ENCODE measurements around the gene GTF3C5. TPM values are rescaled to one million over a fixed set of nuclear protein-coding genes. Genes with fewer than 3 reads are reported as not detected.
"Not testable (repeated sequence)": the region's sequence is repeated elsewhere in the genome, so short reads cannot be mapped to it uniquely, and the experiment has no call there.

GTF3C5 gene
- polyA plus RNA-seq, 1 experiment: 47.7 TPM

DNA sequence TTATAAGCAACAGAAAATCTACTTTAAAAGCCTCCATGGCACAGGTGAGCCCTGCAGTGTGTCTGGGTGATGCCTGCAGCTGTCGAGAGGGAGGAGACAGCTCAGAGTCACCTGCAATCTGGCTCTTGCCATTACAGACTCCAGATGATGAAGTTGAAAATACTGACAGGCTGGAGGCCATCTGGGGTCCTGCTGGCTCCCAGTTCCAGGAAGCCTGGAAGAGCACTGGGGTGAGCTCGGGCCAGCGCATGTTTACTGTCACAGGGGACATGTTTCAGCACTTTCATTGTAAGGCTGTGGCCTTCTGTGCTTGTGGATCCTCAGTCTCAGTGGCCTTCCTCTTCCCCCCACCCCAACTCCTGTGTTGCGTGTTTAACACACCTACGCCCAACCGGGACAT, 59.4 kb downstream of the GTF3C5 start:
- POLR2A ChIA-PET: no interaction called here

DNA sequence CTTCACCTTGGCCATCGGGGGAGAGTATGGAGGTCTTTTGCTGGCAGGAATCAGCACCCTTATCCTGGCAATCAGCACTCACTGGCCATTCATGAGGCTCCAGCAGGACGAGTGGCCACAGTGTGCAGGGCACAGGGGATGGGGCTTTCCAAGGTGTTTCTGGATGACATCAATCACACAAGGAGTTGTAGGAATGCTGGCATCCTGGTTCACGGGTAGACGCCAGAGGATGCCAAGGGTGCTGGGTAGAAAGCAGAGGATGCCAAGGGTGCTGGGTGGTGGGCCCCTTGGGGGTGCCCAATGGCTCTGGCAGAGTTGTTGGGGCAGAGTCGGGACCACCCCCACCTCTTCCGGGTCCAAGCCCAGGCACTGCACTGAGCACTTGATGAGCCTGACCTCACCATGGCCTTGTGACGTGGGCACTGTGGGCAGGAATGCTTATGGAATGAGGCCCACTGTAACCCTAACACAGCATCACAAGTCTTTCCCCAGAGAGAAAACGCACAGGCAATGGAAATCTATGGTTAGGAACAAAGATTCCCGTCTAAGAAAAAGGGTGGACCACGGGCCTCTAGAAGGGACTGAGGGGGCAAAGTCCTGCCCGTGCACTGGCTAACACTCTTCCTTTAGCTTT, 60.1 kb downstream of the GTF3C5 start:
- DNase-seq (ENCODE audit: low read depth): no peak
- CTCF ChIA-PET: interaction anchor here (1.0 to 2.5 kb wide), 3 partner anchors 12 to 57 kb away, joined by 3 to 7 read pairs (median 7); no protein-coding TSS in a partner anchor
- Histone ChIP-seq H3K27me3 (ENCODE audit: control insufficient read depth, insufficient read depth, low read length) (no peaks in the 10 kb centered on the region), H3K36me3 (ENCODE audit: control insufficient read depth, insufficient read depth, low read length) (no peaks in the 10 kb centered on the region), H3K4me3 (ENCODE audit: low read depth, low read length) (no peak overlapping the region)
- POLR2A ChIA-PET: no interaction called here
- TF ChIP-seq, protein P1, sequence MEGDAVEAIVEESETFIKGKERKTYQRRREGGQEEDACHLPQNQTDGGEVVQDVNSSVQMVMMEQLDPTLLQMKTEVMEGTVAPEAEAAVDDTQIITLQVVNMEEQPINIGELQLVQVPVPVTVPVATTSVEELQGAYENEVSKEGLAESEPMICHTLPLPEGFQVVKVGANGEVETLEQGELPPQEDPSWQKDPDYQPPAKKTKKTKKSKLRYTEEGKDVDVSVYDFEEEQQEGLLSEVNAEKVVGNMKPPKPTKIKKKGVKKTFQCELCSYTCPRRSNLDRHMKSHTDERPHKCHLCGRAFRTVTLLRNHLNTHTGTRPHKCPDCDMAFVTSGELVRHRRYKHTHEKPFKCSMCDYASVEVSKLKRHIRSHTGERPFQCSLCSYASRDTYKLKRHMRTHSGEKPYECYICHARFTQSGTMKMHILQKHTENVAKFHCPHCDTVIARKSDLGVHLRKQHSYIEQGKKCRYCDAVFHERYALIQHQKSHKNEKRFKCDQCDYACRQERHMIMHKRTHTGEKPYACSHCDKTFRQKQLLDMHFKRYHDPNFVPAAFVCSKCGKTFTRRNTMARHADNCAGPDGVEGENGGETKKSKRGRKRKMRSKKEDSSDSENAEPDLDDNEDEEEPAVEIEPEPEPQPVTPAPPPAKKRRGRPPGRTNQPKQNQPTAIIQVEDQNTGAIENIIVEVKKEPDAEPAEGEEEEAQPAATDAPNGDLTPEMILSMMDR (IDR thresholded peaks at IDR 0.05; ENCODE audit: insufficient read depth, low read depth, low read length): no peak

More for the DNA sequence above, 59.4 kb downstream of the GTF3C5 start:
- no peaks in the 10 kb centered on the region for H3K36me3 ChIP-seq (ENCODE audit: control insufficient read depth, insufficient read depth, low read length)
- no peaks in the 10 kb centered on the region for H3K27me3 ChIP-seq (ENCODE audit: control insufficient read depth, insufficient read depth, low read length)
- TF ChIP-seq, protein P1 (IDR thresholded peaks at IDR 0.05; ENCODE audit: insufficient read depth, low read depth, low read length): no peak
- CTCF ChIA-PET: interaction anchor here (1.0 to 2.5 kb wide), 2 partner anchors 12 to 57 kb away, joined by 3 to 7 read pairs; no protein-coding TSS in a partner anchor
- no peak overlapping the region for H3K4me3 ChIP-seq (ENCODE audit: low read depth, low read length)
- DNase-seq (ENCODE audit: low read depth): no peak

DNA sequence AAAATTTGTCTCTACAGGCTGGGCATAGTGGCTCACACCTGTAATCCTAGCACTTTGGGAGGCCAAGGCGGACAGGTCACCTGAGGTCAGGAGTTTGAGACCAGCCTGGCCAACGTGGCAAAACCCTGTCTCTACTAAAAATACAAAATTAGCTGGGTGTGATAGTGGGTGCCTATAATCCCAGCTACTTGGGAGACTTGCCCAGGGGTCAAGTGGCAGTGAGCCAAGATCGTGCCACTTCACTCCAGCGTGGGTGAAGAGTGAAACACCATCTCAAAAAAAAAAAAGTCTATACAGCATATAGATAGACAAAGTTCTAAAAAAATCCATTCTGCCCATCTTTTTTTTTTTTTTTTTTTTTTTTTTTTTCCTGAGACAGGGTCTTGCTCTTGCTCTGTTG, 63.6 kb downstream of the GTF3C5 start:
- POLR2A ChIA-PET; DNase-seq (ENCODE audit: low read depth); H3K27me3 ChIP-seq (ENCODE audit: control insufficient read depth, insufficient read depth, low read length); H3K4me3 ChIP-seq (ENCODE audit: low read depth, low read length): not testable (repeated sequence)
- CTCF ChIA-PET: interaction anchor here (0.7 to 3.1 kb wide), 6 partner anchors 15 to 54 kb away, joined by 3 to 17 read pairs (median 4); no protein-coding TSS in a partner anchor
- peaks cover 11% of the 10 kb centered on the region for H3K36me3 ChIP-seq (ENCODE audit: control insufficient read depth, insufficient read depth, low read length)

DNA sequence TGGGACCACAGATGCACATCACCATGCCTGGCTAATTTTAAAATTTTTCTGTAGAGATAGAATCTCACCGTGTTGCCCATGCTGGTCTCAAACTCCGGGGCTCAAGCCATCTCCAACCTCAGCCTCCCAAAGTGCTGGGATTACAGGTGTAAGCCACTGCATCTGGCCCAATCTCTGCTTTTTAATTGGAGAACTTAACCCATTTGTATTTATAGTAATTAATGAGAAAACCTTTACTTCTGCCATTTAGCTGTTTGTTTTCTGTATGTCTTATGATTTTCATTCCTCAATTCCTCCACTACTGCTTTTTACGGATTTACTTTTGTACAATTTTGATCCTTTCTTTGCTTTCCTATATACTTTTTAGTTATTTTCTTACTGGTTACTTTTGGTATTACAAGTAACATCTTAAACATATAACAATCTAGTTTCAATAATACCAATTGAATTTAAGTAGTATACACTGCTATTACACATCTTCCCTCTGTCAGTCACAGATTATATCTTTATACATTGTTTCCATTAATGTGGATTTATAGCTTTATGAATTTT, 64.1 kb downstream of the GTF3C5 start:
- peaks cover 13% of the 10 kb centered on the region for H3K36me3 ChIP-seq (ENCODE audit: control insufficient read depth, insufficient read depth, low read length)
- no peak for DNase-seq (ENCODE audit: low read depth)
- TF ChIP-seq, protein P1 (IDR thresholded peaks at IDR 0.05; ENCODE audit: insufficient read depth, low read depth, low read length): no peak
- no peak overlapping the region for H3K4me3 ChIP-seq (ENCODE audit: low read depth, low read length)
- POLR2A ChIA-PET: no interaction called here
- CTCF ChIA-PET: interaction anchor here (0.7 to 3.1 kb wide), 6 partner anchors 16 to 53 kb away, joined by 3 to 17 read pairs (median 4); no protein-coding TSS in a partner anchor
- H3K27me3 ChIP-seq (ENCODE audit: control insufficient read depth, insufficient read depth, low read length): no peaks in the 10 kb centered on the region

DNA sequence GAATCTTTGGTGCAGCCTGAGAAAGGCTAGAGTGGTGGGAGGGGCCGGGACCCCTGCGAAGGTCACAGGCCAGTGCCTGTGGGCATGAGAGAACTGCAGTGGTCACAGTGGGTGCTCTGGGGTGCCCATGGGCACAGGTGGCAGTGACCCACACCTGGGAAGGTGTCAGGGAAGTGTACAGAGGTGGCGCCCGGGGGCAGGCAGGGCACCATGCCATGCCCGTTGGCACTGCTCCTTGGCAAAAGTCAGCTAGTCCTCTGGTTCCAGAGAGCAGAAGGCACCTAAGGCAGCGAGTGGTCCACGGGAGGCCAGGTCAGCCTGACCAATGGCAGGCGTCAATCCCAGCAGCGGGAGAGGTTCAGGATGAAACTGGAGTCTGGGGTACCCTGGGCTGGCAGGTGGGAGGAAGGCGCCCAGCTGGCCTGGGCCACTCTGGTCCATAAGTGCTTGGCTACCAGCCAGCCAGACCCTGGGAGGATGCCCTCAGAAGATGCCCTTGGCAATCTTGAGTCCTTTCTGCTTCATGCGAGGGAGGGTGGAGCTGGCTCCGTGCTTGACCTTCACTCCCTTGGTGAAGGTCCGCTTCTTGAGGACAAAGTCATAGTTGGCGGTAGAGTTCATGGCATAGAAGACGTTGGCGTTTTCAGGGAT, 67.4 kb downstream of the GTF3C5 start:
- ChIA-PET CTCF (interaction anchor here (25.9 kb wide), 1 partner anchor 50 kb away, joined by 505 read pairs; no protein-coding TSS in a partner anchor), POLR2A (no interaction called here)
- H3K4me3 ChIP-seq (ENCODE audit: low read depth, low read length): no peak overlapping the region
- peaks cover 35% of the 10 kb centered on the region for H3K36me3 ChIP-seq (ENCODE audit: control insufficient read depth, insufficient read depth, low read length)
- DNase-seq (ENCODE audit: low read depth): no peak
- H3K27me3 ChIP-seq (ENCODE audit: control insufficient read depth, insufficient read depth, low read length): no peaks in the 10 kb centered on the region
- TF ChIP-seq, protein P1 (IDR thresholded peaks at IDR 0.05; ENCODE audit: insufficient read depth, low read depth, low read length): no peak

All from BJ (cell line).